Measurements from ENCODE around the gene ANP32B. TPM values are rescaled to one million over a fixed set of nuclear protein-coding genes. Genes with fewer than 3 reads are reported as not detected.
"Not testable (repeated sequence)": the region's sequence is repeated elsewhere in the genome, so short reads cannot be mapped to it uniquely, and the experiment has no call there.

Gene ANP32B
- 6.1 TPM for total RNA-seq

GRCh38 chr9:97982683-97983588 is at the start of gene ANP32B:
Gene ANP32B, plus strand, starts transcription at chr9:97983341. Its CDS starts 215 bp downstream, at chr9:97983556.
- FAIRE-seq = no peak
- peak; percentile 89 to 92 for DNase-seq (ENCODE audit: low spot score in 2 of 2)

GRCh38 chr9:97934321-97935115 is 48.6 kb upstream of the ANP32B start:
- DNase-seq (ENCODE audit: low spot score in 2 of 2) (no peak), FAIRE-seq (no peak)

GRCh38 chr9:97935276-97935675 is 47.9 kb upstream of the ANP32B start:
- no peak for DNase-seq (ENCODE audit: low spot score in 2 of 2)
- no peak for FAIRE-seq

GRCh38 chr9:97936998-97937397 is 46.1 kb upstream of the ANP32B start:
- FAIRE-seq (no peak), DNase-seq (ENCODE audit: low spot score in 2 of 2) (no peak)

DNA sequence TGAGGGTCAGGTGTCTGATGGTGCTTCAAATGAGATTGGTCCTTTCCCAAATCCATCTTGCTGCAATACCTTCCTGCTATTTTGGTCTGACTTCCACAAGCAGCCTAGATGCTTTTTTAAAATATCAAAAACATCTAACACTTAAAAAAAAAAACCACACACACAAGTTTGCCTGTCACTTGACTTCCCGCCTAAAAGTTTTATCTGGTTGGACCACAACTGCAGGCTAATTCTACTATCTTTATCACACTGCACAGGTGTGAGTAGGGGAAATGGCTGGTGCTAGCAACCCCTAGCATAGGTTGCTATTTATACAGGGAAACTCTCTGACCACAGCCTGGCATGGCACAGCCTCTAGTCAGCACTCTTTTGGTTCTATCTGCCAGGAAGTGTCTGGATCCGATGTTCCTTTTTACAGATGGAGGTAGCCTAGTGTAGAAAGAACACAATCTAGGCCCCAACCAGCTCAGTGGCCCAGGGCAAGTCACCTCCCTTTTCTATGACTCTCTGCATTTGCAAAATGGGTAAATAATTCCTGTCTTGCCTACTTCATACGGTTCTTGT is 45.0 kb upstream of the ANP32B start, which contains the start of gene HEMGN:
Gene HEMGN, minus strand, starts transcription at position 92 of the 564 bp plus-strand sequence. Its CDS starts 36 bp downstream, at position 56.
- FAIRE-seq (no peak), DNase-seq (ENCODE audit: low spot score in 2 of 2) (no peak)

GRCh38 chr9:97940233-97940632 is 42.9 kb upstream of the ANP32B start:
- DNase-seq (ENCODE audit: low spot score in 2 of 2) (no peak), FAIRE-seq (no peak)

DNA sequence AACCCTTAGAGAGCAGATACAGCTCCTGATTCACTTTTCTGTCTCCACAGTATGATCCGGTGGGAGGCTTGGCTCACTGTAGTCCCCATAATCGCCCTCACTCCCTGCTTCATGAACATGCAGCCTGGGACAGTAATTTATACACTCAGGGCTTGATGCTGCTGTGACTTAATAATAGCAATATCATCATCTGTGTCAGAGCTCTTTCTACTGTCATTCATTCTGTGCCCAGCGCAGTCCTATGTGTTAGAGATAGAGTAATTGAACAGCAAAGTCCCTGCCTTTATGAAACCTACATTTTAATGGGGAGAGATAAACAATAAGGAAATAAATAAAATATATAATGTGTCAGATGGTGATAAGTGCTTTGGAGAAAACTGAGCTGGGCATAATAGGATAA is 42.4 kb upstream of the ANP32B start:
- DNase-seq (ENCODE audit: low spot score in 2 of 2) (no peak), FAIRE-seq (no peak)

- DNase-seq (ENCODE audit: low spot score in 2 of 2) (no peak), FAIRE-seq (no peak)
These were observed 41.8 kb upstream of the ANP32B start for GRCh38 chr9:97941323-97941722.

DNA sequence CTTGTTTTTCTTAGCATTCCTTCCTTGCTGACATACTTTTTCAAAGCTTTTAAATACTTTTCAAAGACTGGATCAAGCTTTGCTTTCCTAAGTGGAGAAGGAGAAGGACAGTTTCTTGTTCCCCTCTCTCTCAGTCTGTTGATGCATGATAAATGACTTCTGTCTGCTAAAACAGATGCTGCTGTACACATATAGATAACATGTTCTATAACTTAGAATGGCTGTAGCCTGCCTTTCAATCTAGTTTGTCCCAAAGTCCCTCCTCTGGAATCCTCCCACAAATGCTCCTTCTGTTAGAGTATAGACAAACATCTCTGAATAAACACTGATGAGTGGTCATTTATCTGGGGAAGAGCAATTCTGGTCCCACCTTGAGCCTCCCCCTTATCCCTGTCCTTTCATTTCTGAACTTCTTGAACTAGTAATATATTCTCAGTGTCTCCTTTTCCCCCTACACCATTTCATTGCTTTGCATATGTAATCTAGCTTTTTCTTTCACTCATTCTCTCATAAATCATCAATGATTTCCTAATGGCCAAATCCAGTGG is 39.8 kb upstream of the ANP32B start:
- no peak for FAIRE-seq
- DNase-seq (ENCODE audit: low spot score in 2 of 2) = no peak

DNA sequence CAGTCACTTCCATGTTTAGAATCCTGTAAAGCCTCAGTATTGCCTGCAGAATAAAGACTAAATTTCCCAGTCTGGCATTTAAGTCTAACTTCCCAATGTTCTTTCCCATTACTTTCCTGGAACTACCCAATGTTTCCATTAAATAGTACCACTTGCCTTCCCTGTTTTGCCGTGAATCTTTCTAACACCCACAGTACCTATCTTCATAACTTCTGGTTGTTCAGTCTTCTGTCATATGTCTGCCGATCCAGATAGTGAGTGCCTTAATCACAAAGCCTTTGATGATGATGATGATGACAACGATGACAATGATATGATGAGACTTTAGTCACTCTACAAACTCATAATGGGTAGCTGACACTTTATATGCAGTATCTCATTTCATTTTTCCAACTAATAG is 38.5 kb upstream of the ANP32B start:
- no peak for DNase-seq (ENCODE audit: low spot score in 2 of 2)
- FAIRE-seq = no peak

GRCh38 chr9:97945470-97945869 is 37.7 kb upstream of the ANP32B start:
- DNase-seq (ENCODE audit: low spot score in 2 of 2); FAIRE-seq: not testable (repeated sequence)

DNA sequence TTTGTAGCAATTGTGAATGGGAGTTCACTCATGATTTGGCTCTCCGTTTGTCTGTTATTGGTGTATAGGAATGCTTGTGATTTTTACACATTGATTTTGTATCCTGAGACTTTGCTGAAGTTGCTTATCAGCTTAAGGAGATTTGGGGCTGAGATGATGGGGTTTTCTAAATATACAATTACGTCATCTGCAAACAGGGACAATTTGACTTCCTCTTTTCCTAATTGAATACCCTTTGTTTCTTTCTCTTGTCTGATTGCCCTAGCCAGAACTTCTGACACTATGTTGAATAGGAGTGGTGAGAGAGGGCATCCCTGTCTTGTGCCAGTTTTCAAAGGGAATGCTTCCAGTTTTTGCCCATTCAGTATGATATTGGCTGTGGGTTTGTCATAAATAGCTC is 36.0 kb upstream of the ANP32B start:
- not testable (repeated sequence) for FAIRE-seq; DNase-seq (ENCODE audit: low spot score in 2 of 2)

- FAIRE-seq; DNase-seq (ENCODE audit: low spot score in 2 of 2): not testable (repeated sequence)
These were observed 32.3 kb upstream of the ANP32B start for GRCh38 chr9:97950873-97951272.

DNA sequence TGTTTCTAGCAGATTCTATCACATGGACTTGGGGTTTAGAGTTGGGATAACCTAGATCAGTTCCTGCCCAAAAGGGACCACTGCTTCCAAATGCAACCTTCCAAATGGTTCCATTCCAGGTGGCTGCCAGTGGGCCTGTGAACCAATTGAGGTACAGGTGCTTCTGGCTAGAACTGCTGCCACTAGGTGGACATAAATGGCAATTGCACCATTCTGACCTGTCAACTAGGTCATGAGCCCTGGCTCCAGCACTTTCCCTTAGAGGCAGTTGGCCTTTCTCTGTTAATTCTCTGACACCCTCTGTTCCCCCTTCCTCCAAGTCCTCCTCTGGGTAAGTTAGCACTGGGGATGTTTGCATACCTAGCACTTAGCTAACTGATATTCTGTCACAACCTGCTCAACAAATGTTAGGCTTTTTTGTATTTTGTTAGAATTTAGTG is 28.6 kb upstream of the ANP32B start:
- DNase-seq (ENCODE audit: low spot score in 2 of 2) (no peak), FAIRE-seq (no peak)

GRCh38 chr9:97956331-97956730 is 26.8 kb upstream of the ANP32B start:
- FAIRE-seq (no peak), DNase-seq (ENCODE audit: low spot score in 2 of 2) (no peak)

DNA sequence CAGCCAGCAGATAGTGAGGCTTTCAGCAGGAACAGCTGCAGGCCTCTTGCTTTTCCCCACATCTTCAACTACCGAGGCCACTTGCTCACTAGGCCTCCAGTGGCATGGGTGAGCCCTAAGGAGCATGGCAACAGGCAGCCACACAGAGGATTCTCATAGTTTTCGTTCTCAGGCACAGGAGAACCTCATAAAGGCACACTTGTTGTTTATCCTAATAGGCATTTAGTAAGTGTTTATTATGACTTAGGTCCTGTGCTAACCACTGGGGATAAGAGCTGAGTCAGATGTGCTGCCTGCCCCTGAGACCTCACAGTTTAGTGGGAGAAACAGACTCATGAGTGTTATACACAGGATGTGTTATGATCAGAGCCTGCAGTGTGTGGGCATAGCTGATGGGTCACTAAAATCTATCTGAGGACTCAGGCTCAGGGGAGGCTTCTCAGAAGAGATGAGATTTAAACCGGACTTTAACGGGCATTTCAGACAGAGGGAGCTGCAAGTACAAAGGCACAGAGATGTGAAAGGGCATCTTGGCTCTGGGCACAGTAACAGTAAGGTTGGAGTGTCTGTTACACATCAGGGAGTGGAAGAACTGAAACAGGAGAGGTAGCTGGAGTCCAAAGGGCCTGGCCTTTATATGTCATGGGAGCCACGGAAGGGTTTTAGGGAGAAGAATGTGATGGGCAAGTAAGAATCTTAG is 24.2 kb upstream of the ANP32B start:
- DNase-seq (ENCODE audit: low spot score in 2 of 2) = no peak

GRCh38 chr9:97959585-97959984 is 23.6 kb upstream of the ANP32B start:
- DNase-seq (ENCODE audit: low spot score in 2 of 2) = no peak
- no peak for FAIRE-seq

More for the DNA sequence above, 24.2 kb upstream of the ANP32B start:
- no peak for FAIRE-seq

- not testable (repeated sequence) for FAIRE-seq; DNase-seq (ENCODE audit: low spot score in 2 of 2)
These were observed 22.3 kb upstream of the ANP32B start for GRCh38 chr9:97960678-97961328.

- no peak for FAIRE-seq
- no peak for DNase-seq (ENCODE audit: low spot score in 2 of 2)
These were observed 21.8 kb upstream of the ANP32B start for GRCh38 chr9:97961361-97961760.
